GM18951 (cell line): ENCODE results near the gene HRCT1.
"Not testable (repeated sequence)": the region's sequence is repeated elsewhere in the genome, so short reads cannot be mapped to it uniquely, and the experiment has no call there.

Experiments used
- POLR2A ChIP-seq: IDR thresholded peaks from 4 replicates; pipeline ENCODE4 v1.6.1; 2011; ENCODE audit warnings: mild to moderate bottlenecking; ENCODE audit not compliant: insufficient read length, insufficient read depth; ENCODE audit errors: extremely low read depth
- in situ Hi-C: fragments of 300-500 bp; cut with MboI; formaldehyde crosslinking; loops from one replicate; pipeline ENCODE4 v1.12.0; 2022; ENCODE audit warnings: low sequenced_read_pairs, mixed read lengths, inconsistent platforms; ENCODE audit not compliant: unreplicated experiment

Gene HRCT1

GRCh38 chr9:35904338-35904737, 1.7 kb upstream of the HRCT1 start:
- TF ChIP-seq POLR2A = no peak

GRCh38 chr9:35905051-35905781, 786 bp upstream of the HRCT1 start:
- in situ Hi-C loops = no loop called here
- no peak for TF ChIP-seq POLR2A

More at GRCh38 chr9:35904338-35904737, 1.7 kb upstream of the HRCT1 start:
- in situ Hi-C loops = no loop called here

- TF ChIP-seq POLR2A = no peak
- in situ Hi-C loops = no loop called here
Observed at GRCh38 chr9:35906923-35907699, 1.1 kb downstream of the HRCT1 start.

DNA sequence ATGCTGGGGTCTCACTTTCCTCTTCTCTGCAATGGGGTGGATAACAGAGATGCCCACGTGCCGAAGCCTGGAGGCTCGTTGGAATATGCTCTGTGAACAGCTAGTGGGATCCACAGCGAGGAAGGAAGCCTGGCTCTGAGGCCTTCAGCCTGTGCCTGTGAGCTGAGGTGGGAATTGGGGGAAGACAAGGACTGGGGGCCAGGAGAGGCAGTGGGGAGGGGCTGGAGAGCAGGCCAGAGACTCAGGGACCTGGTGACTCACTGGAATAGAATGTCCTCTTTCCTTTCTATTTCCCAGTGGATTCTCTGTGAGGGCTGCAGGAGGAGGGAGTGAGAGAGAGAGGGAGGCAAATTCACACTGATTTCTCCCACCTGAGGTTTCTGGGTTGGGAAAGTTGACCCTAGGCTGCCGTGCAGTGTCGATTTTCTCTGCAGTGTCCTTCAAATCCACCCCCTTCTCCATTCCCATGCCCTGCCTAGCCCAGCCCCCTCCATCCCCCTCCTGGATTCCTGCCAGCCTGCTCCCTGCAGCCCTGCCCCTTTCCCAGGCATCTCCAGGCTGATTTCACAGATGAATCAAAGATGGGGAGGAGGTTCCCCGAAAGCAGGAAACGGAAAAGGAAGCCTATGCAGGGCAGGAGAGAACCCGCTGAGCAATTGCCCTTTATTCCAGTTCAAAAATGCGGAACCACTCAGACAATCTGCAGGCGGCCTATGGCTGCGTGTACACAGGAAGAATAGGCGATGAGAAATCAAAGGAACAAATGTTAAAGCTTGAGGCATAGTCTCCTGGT, 1.9 kb downstream of the HRCT1 start:
- in situ Hi-C loops = no loop called here
- no peak for TF ChIP-seq POLR2A

- no peak for TF ChIP-seq POLR2A
- in situ Hi-C loops = no loop called here
Observed at GRCh38 chr9:35908504-35909125, 2.6 kb downstream of the HRCT1 start.

DNA sequence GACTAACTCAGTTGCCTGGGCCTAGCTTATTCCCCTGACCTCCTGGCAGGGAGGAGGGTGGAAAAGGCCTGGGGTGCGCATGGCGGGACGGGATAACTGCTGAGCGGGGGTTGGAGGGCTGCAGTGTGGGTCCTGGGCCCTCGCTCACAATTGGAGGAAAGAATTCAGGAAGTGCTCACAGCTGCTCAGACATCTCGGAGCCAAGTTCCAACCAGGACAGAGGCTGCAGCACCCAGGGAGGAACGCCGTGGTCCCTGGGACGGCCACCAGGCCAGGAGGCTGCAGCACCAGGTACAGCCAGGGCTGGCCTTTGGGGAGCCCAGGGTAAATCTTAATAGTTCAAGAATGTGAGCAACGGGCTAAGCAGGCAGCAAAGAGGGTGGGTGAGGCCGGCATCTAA, 3.3 kb downstream of the HRCT1 start, which contains the start of gene SPAAR:
Gene SPAAR, plus strand, starts transcription at position 217 of the 400 bp plus-strand sequence. CDS start 974 bp downstream, outside the sequence.
- in situ Hi-C loops = no loop called here
- no peak for TF ChIP-seq POLR2A

GRCh38 chr9:35909687-35910612, 3.9 kb downstream of the HRCT1 start:
- in situ Hi-C loops = no loop called here
- TF ChIP-seq POLR2A = no peak

GRCh38 chr9:35910613-35911359, 4.8 kb downstream of the HRCT1 start:
- no peak for TF ChIP-seq POLR2A
- in situ Hi-C loops = no loop called here

- TF ChIP-seq POLR2A = no peak
Observed at GRCh38 chr9:35911690-35912089, 5.7 kb downstream of the HRCT1 start.

GRCh38 chr9:35912791-35913400, 6.9 kb downstream of the HRCT1 start:
- in situ Hi-C loops = no loop called here
- no peak for TF ChIP-seq POLR2A

More at GRCh38 chr9:35911690-35912089, 5.7 kb downstream of the HRCT1 start:
- in situ Hi-C loops = no loop called here

DNA sequence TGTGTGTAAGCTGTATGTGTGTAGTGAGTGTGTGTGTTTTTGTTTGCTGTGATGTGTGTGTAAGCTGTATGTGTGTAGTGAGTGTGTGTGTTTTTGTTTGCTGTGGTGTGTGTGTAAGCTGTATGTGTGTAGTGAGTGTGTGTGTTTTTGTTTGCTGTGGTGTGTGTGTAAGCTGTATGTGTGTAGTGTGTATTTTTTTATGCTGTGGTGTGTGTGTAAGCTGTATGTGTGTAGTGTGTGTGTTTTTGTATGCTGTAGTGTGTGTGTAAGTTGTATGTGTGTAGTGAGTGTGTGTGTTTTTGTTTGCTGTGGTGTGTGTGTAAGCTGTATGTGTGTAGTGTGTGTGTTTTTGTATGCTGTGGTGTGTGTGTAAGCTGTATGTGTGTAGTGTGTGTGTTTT, 7.4 kb downstream of the HRCT1 start:
- in situ Hi-C loops = not testable (repeated sequence)
